ENCODE data around the gene UNC13A. TPM values are rescaled to one million over a fixed set of nuclear protein-coding genes. Genes with fewer than 3 reads are reported as not detected.

UNC13A gene
- total RNA-seq, 1 experiment from 2014 or later, result 29.0 TPM

GRCh38 chr19:17617807-17618192 lies 70.4 kb downstream of the UNC13A start:
- CTCF ChIA-PET, result interaction anchor here (0.5 to 1.4 kb wide), 3 partner anchors 12 to 149 kb away, joined by 3 read pairs; no protein-coding TSS in a partner anchor
- H2AFZ ChIP-seq (ENCODE audit: low read depth, low read length, poor library complexity, severe bottlenecking), result no peak overlapping the region
- H3K9me2 ChIP-seq (ENCODE audit: insufficient read depth), result no peaks in the 10 kb centered on the region
- DNase-seq (ENCODE audit: low read depth, low spot score) (no peak), ATAC-seq (no peak)
- H3K4me3 ChIP-seq (replicated peaks in 1 of 2; ENCODE audit: low read depth in 1 of 2, low read length in 2 of 2), result no peak overlapping the region
- H4K20me1 ChIP-seq (ENCODE audit: insufficient read depth), result no peaks in the 10 kb centered on the region
- no peak overlapping the region for H3K27ac ChIP-seq (ENCODE audit: low read depth, low read length)
- no peaks in the 10 kb centered on the region; a peak in 1 of 4 replicates for H3K9me3 ChIP-seq (ENCODE audit: control insufficient read depth in 1 of 2, insufficient read depth in 1 of 2, low read depth in 1 of 2, low read length in 2 of 2)
- TF ChIP-seq, protein P1, sequence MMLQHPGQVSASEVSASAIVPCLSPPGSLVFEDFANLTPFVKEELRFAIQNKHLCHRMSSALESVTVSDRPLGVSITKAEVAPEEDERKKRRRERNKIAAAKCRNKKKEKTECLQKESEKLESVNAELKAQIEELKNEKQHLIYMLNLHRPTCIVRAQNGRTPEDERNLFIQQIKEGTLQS (IDR thresholded peaks at IDR 0.05), result no peak
- TF ChIP-seq ZNF274 (IDR thresholded peaks at IDR 0.05; ENCODE audit: low read depth, low read length), result no peak
- TF ChIP-seq SIN3A (IDR thresholded peaks at IDR 0.05; ENCODE audit: low read depth), result no peak
- no peak for TF ChIP-seq SRF (IDR thresholded peaks at IDR 0.05; ENCODE audit: low read depth)
- no peak for TF ChIP-seq POLR2AphosphoS5 (IDR thresholded peaks at IDR 0.05; ENCODE audit: low read depth, low read length)
- TF ChIP-seq POLR2A (IDR thresholded peaks at IDR 0.05; ENCODE audit: borderline replicate concordance, extremely low read depth, insufficient read depth, insufficient read length), result no peak
- no peak for TF ChIP-seq JUND (IDR thresholded peaks at IDR 0.05)
- TF ChIP-seq EGR1 (IDR thresholded peaks at IDR 0.05; ENCODE audit: low read depth), result no peak
- no peak for TF ChIP-seq EZH2 (IDR thresholded peaks at IDR 0.05)
- no peak for TF ChIP-seq CBX3 (IDR thresholded peaks at IDR 0.05; ENCODE audit: low read depth)
- TF ChIP-seq EZH2phosphoT487 (IDR thresholded peaks at IDR 0.05; ENCODE audit: borderline replicate concordance), result no peak
- H3K9ac ChIP-seq (ENCODE audit: low read length), result no peak overlapping the region
- no peaks in the 10 kb centered on the region for H3K27me3 ChIP-seq (ENCODE audit: insufficient read depth, low read length)
- intact Hi-C loops (cut with micrococcal nuclease), result no loop called here
- POLR2A ChIA-PET, result no interaction called here
- peaks cover 0 to 16% of the 10 kb centered on the region in 2 experiments; a peak in 2 of 4 replicates for H3K4me1 ChIP-seq (ENCODE audit: control insufficient read depth in 1 of 2, insufficient read depth in 2 of 2, low read length in 2 of 2)
- RAD21 ChIA-PET (ENCODE audit: low non-redundant PET in 1 of 2, low total read pairs in 2 of 2, uncharacterized antibody in 2 of 2, unreplicated experiment in 2 of 2), result no interaction called here
- no peaks in the 10 kb centered on the region for H3K79me2 ChIP-seq (ENCODE audit: insufficient read depth, low read length)
- H3K36me3 ChIP-seq (ENCODE audit: control insufficient read depth in 1 of 2, insufficient read depth in 2 of 2, low read length in 2 of 2), result peaks cover 0 to 2% of the 10 kb centered on the region in 2 experiments; a peak in 1 of 4 replicates
- no peak overlapping the region for H3K4me2 ChIP-seq (ENCODE audit: low read length)
- no TSS peak for BruUV-seq (replicated peaks)

All from HCT116 (cell line).